Measurements from ENCODE around the gene GTF3C5. TPM values are rescaled to one million over a fixed set of nuclear protein-coding genes. Genes with fewer than 3 reads are reported as not detected.
A peak's percentile ranks its signal among the peaks of the same experiment; 100 is the strongest.
"Not testable (repeated sequence)": the region's sequence is repeated elsewhere in the genome, so short reads cannot be mapped to it uniquely, and the experiment has no call there.

Gene GTF3C5
- total RNA-seq, 3 donors from 2014 or later (not counting 1 experiment from before 2014, with no cell fraction given): 52.6 to 69.2 (median 60.4) TPM

DNA sequence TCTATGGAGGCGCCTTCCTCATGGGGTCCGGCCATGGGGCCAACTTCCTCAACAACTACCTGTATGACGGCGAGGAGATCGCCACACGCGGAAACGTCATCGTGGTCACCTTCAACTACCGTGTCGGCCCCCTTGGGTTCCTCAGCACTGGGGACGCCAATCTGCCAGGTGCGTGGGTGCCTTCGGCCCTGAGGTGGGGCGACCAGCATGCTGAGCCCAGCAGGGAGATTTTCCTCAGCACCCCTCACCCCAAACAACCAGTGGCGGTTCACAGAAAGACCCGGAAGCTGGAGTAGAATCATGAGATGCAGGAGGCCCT lies 34.2 kb downstream of the GTF3C5 start:
- H3K4me3 Mint-ChIP-seq: no peak overlapping the region
- Histone ChIP-seq H3K9me3 (ENCODE audit: control insufficient read depth, insufficient read depth, low read length) (no peaks in the 10 kb centered on the region), H3K4me1 (ENCODE audit: control insufficient read depth, insufficient read depth, low read length) (peaks cover 5% of the 10 kb centered on the region), H3K27me3 (ENCODE audit: control insufficient read depth, insufficient read depth, low read length) (no peaks in the 10 kb centered on the region), H3K36me3 (ENCODE audit: control insufficient read depth, insufficient read depth, low read length) (no peaks in the 10 kb centered on the region), H3K27ac (ENCODE audit: low read length) (no peak overlapping the region), H3K4me3 (ENCODE audit: low read length) (no peak overlapping the region)
- no peak for DNase-seq
- H3K9me3 Mint-ChIP-seq: no peaks in the 10 kb centered on the region
- intact Hi-C loops (cut with micrococcal nuclease): no loop called here
- H3K27me3 Mint-ChIP-seq (ENCODE audit: low read depth in 2 of 2): no peaks in the 10 kb centered on the region
- TF ChIP-seq, protein P1, sequence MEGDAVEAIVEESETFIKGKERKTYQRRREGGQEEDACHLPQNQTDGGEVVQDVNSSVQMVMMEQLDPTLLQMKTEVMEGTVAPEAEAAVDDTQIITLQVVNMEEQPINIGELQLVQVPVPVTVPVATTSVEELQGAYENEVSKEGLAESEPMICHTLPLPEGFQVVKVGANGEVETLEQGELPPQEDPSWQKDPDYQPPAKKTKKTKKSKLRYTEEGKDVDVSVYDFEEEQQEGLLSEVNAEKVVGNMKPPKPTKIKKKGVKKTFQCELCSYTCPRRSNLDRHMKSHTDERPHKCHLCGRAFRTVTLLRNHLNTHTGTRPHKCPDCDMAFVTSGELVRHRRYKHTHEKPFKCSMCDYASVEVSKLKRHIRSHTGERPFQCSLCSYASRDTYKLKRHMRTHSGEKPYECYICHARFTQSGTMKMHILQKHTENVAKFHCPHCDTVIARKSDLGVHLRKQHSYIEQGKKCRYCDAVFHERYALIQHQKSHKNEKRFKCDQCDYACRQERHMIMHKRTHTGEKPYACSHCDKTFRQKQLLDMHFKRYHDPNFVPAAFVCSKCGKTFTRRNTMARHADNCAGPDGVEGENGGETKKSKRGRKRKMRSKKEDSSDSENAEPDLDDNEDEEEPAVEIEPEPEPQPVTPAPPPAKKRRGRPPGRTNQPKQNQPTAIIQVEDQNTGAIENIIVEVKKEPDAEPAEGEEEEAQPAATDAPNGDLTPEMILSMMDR (IDR thresholded peaks at IDR 0.05): no peak
- H3K27ac Mint-ChIP-seq: no peak overlapping the region
- no peak for ATAC-seq
- H3K4me1 Mint-ChIP-seq: peaks cover 3 to 12% of the 10 kb centered on the region in 2 donors
- no peaks in the 10 kb centered on the region for H3K36me3 Mint-ChIP-seq
- WGBS (ENCODE audit: insufficient coverage): 87% methylated on average over 17 of the region's 17 CpGs

DNA sequence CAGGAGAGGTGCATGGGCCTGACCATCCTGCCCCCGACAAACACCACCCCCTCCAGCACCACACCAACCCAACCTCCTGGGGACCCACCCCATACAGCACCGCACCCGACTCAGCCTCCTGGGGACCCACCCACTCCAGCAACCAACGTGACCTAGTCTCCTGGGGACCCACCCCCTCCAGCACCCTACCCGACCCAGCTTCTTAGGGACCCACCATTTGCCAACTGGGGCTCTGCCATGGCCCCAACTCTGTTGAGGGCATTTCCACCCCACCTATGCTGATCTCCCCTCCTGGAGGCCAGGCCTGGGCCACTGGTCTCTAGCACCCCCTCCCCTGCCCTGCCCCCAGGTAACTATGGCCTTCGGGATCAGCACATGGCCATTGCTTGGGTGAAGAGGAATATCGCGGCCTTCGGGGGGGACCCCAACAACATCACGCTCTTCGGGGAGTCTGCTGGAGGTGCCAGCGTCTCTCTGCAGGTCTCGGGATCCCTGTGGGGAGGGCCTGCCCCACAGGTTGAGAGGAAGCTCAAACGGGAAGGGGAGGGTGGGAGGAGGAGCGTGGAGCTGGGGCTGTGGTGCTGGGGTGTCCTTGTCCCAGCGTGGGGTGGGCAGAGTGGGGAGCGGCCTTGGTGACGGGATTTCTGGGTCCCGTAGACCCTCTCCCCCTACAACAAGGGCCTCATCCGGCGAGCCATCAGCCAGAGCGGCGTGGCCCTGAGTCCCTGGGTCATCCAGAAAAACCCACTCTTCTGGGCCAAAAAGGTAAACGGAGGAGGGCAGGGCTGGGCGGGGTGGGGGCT lies 35.6 kb downstream of the GTF3C5 start:
- Mint-ChIP-seq H3K4me3 (no peak overlapping the region), H3K4me1 (no peaks in the 10 kb centered on the region), H3K27ac (no peak overlapping the region), H3K27me3 (ENCODE audit: low read depth in 2 of 2) (no peaks in the 10 kb centered on the region), H3K36me3 (no peaks in the 10 kb centered on the region), H3K9me3 (no peaks in the 10 kb centered on the region)
- no peak overlapping the region for H3K27ac ChIP-seq (ENCODE audit: low read length)
- H3K27me3 ChIP-seq (ENCODE audit: control insufficient read depth, insufficient read depth, low read length): no peaks in the 10 kb centered on the region
- no peaks in the 10 kb centered on the region for H3K9me3 ChIP-seq (ENCODE audit: control insufficient read depth, insufficient read depth, low read length)
- no peak overlapping the region for H3K4me3 ChIP-seq (ENCODE audit: low read length)
- WGBS (ENCODE audit: insufficient coverage): 92% methylated on average over 25 of the region's 25 CpGs
- TF ChIP-seq, protein P1 (IDR thresholded peaks at IDR 0.05): no peak
- H3K36me3 ChIP-seq (ENCODE audit: control insufficient read depth, insufficient read depth, low read length): no peaks in the 10 kb centered on the region
- ATAC-seq: no peak
- intact Hi-C loops (cut with micrococcal nuclease): no loop called here
- DNase-seq: no peak
- H3K4me1 ChIP-seq (ENCODE audit: control insufficient read depth, insufficient read depth, low read length): no peaks in the 10 kb centered on the region

DNA sequence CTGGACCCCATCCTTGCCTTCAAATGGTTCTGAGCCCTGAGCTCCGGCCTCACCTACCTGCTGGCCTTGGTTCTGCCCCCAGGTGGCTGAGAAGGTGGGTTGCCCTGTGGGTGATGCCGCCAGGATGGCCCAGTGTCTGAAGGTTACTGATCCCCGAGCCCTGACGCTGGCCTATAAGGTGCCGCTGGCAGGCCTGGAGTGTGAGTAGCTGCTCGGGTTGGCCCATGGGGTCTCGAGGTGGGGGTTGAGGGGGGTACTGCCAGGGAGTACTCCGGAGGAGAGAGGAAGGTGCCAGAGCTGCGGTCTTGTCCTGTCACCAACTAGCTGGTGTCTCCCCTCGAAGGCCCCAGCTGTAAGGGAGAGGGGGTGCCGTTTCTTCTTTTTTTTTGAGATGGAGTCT lies 36.2 kb downstream of the GTF3C5 start:
- DNase-seq: no peak
- Mint-ChIP-seq H3K36me3 (no peaks in the 10 kb centered on the region), H3K4me1 (no peaks in the 10 kb centered on the region), H3K27ac (no peak overlapping the region), H3K4me3 (no peak overlapping the region), H3K9me3 (no peaks in the 10 kb centered on the region), H3K27me3 (ENCODE audit: low read depth in 2 of 2) (no peaks in the 10 kb centered on the region)
- Histone ChIP-seq H3K4me1 (ENCODE audit: control insufficient read depth, insufficient read depth, low read length) (no peaks in the 10 kb centered on the region), H3K27me3 (ENCODE audit: control insufficient read depth, insufficient read depth, low read length) (no peaks in the 10 kb centered on the region), H3K36me3 (ENCODE audit: control insufficient read depth, insufficient read depth, low read length) (no peaks in the 10 kb centered on the region), H3K27ac (ENCODE audit: low read length) (no peak overlapping the region), H3K4me3 (ENCODE audit: low read length) (no peak overlapping the region), H3K9me3 (ENCODE audit: control insufficient read depth, insufficient read depth, low read length) (no peaks in the 10 kb centered on the region)
- 95% methylated on average over 11 of the region's 11 CpGs for WGBS (ENCODE audit: insufficient coverage)
- intact Hi-C loops (cut with micrococcal nuclease): no loop called here
- TF ChIP-seq, protein P1 (IDR thresholded peaks at IDR 0.05): no peak
- ATAC-seq: peak in 1 of 3 donors; percentile 31

DNA sequence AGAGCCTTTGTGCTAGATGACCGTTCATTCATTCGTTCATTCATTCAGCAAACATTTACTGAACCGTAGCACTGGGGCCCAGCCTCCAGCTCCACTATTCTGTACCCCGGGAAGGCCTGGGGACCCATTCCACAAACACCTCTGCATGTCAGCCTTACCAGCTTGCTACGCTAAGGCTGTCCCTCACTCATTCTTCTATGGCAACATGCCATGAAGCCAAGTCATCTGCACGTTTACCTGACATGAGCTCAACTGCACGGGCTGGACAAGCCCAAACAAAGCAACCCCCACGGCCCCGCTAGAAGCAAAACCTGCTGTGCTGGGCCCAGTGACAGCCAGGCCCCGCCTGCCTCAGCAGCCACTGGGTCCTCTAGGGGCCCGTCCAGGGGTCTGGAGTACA lies 37.0 kb downstream of the GTF3C5 start:
- no peak overlapping the region for H3K27ac Mint-ChIP-seq
- H3K4me3 Mint-ChIP-seq: no peak overlapping the region
- Histone ChIP-seq H3K27ac (ENCODE audit: low read length) (no peak overlapping the region), H3K9me3 (ENCODE audit: control insufficient read depth, insufficient read depth, low read length) (no peaks in the 10 kb centered on the region), H3K4me3 (ENCODE audit: low read length) (no peak overlapping the region), H3K36me3 (ENCODE audit: control insufficient read depth, insufficient read depth, low read length) (no peaks in the 10 kb centered on the region), H3K4me1 (ENCODE audit: control insufficient read depth, insufficient read depth, low read length) (no peaks in the 10 kb centered on the region), H3K27me3 (ENCODE audit: control insufficient read depth, insufficient read depth, low read length) (no peaks in the 10 kb centered on the region)
- H3K36me3 Mint-ChIP-seq: no peaks in the 10 kb centered on the region
- no peaks in the 10 kb centered on the region for H3K4me1 Mint-ChIP-seq
- 87% methylated on average over 11 of the region's 11 CpGs for WGBS (ENCODE audit: insufficient coverage)
- no peak for ATAC-seq
- H3K9me3 Mint-ChIP-seq: no peaks in the 10 kb centered on the region
- TF ChIP-seq, protein P1 (IDR thresholded peaks at IDR 0.05): no peak
- DNase-seq: no peak
- intact Hi-C loops (cut with micrococcal nuclease): no loop called here
- H3K27me3 Mint-ChIP-seq (ENCODE audit: low read depth in 2 of 2): no peaks in the 10 kb centered on the region

DNA sequence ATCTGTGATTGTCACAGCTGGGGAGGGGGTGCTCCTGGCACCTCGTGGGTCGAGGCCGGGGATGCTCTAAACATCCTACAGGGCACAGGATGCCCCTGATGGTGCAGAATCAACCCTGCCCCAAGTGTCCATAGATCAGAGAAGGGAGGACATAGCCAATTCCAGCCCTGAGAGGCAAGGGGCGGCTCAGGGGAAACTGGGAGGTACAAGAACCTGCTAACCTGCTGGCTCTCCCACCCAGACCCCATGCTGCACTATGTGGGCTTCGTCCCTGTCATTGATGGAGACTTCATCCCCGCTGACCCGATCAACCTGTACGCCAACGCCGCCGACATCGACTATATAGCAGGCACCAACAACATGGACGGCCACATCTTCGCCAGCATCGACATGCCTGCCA lies 37.6 kb downstream of the GTF3C5 start:
- DNase-seq; H3K4me3 Mint-ChIP-seq; ATAC-seq; H3K27me3 ChIP-seq (ENCODE audit: control insufficient read depth, insufficient read depth, low read length); H3K36me3 Mint-ChIP-seq; H3K4me1 ChIP-seq (ENCODE audit: control insufficient read depth, insufficient read depth, low read length); H3K27ac Mint-ChIP-seq; H3K4me1 Mint-ChIP-seq; intact Hi-C loops (cut with micrococcal nuclease); H3K27ac ChIP-seq (ENCODE audit: low read length); H3K27me3 Mint-ChIP-seq (ENCODE audit: low read depth in 2 of 2); H3K4me3 ChIP-seq (ENCODE audit: low read length); H3K9me3 Mint-ChIP-seq; H3K9me3 ChIP-seq (ENCODE audit: control insufficient read depth, insufficient read depth, low read length); H3K36me3 ChIP-seq (ENCODE audit: control insufficient read depth, insufficient read depth, low read length): not testable (repeated sequence)
- WGBS (ENCODE audit: insufficient coverage): 83% methylated on average over 1 of the region's 15 CpGs
